Hepatocyte (in vitro differentiated cells): Measurements from ENCODE around the gene AKAP12. TPM values are rescaled to one million over a fixed set of nuclear protein-coding genes. Genes with fewer than 3 reads are reported as not detected.
A peak's percentile ranks its signal among the peaks of the same experiment; 100 is the strongest.

Source experiments
- DNase-seq: peaks from one replicate; pipeline ENCODE4 v3.0.0-alpha.2; 2016; ENCODE audit warnings: low spot score
- H2AFZ ChIP-seq: fragments of 200-600 bp; sonication (generic); 2 replicates; pipeline ENCODE4 v1.6.0; 2016; ENCODE audit warnings: antibody characterized with exemption, mild to moderate bottlenecking
- H3K27ac ChIP-seq: fragments of 200-600 bp; sonication (generic); 2 replicates; pipeline ENCODE4 v1.5.1; 2016; ENCODE audit warnings: mild to moderate bottlenecking
- H3K27me3 ChIP-seq: fragments of 200-600 bp; sonication (generic); 2 replicates; pipeline ENCODE4 v1.6.1; 2016
- H3K36me3 ChIP-seq: fragments of 200-600 bp; sonication (generic); replicated peaks from 2 replicates; pipeline ENCODE4 v1.5.1; 2016; ENCODE audit warnings: low read depth; ENCODE audit not compliant: insufficient read depth
- H3K4me1 ChIP-seq: fragments of 200-600 bp; sonication (generic); 2 replicates; pipeline ENCODE4 v1.5.1; 2016; ENCODE audit warnings: mild to moderate bottlenecking, moderate library complexity; ENCODE audit not compliant: insufficient read depth
- H3K4me2 ChIP-seq: fragments of 200-600 bp; sonication (generic); 2 replicates; pipeline ENCODE4 v1.6.0; 2016
- H3K4me3 ChIP-seq: fragments of 200-600 bp; sonication (generic); 2 replicates; pipeline ENCODE4 v1.5.1; 2016; ENCODE audit warnings: mild to moderate bottlenecking
- H3K79me2 ChIP-seq: fragments of 200-600 bp; sonication (generic); 2 replicates; pipeline ENCODE4 v1.6.0; 2017; ENCODE audit warnings: mild to moderate bottlenecking
- H3K9me2 ChIP-seq: fragments of 200-600 bp; sonication (generic); replicated peaks from 2 replicates; pipeline ENCODE4 v1.6.0; 2017; ENCODE audit warnings: mild to moderate bottlenecking; ENCODE audit not compliant: insufficient read depth
- H3K9me3 ChIP-seq: fragments of 200-600 bp; sonication (generic); 2 replicates; pipeline ENCODE4 v1.5.1; 2016; ENCODE audit warnings: low read depth, mild to moderate bottlenecking
- H4K20me1 ChIP-seq: fragments of 200-600 bp; sonication (generic); 2 replicates; pipeline ENCODE4 v1.6.0; 2016; ENCODE audit warnings: mild to moderate bottlenecking; ENCODE audit not compliant: insufficient read depth, poor library complexity, severe bottlenecking
- CTCF ChIP-seq: fragments of 200-600 bp; sonication (generic); IDR thresholded peaks from 2 replicates; pipeline ENCODE4 v1.5.1; 2016; ENCODE audit warnings: antibody characterized with exemption, mild to moderate bottlenecking; ENCODE audit not compliant: poor library complexity
- EZH2 ChIP-seq: fragments of 200-600 bp; sonication (generic); IDR thresholded peaks from 2 replicates; pipeline ENCODE4 v1.6.1; 2016; ENCODE audit warnings: antibody characterized with exemption, mild to moderate bottlenecking, borderline replicate concordance
- EZH2phosphoT487 ChIP-seq: fragments of 200-600 bp; sonication (generic); IDR thresholded peaks from one replicate; pipeline ENCODE4 v1.6.1; 2018; ENCODE audit warnings: antibody characterized with exemption, mild to moderate bottlenecking, low read depth, moderate library complexity; ENCODE audit not compliant: unreplicated experiment, severe bottlenecking
- WGBS: methylation state at CpG from one replicate; pipeline ENCODE4 v1.1.6; 2016; ENCODE audit warnings: low lambda C conversion rate; ENCODE audit errors: missing lambda C conversion rate; 5-methylcytosine and 5-hydroxymethylcytosine counted together
- polyA plus RNA-seq: library from polyadenylated mRNA; unstranded; fragments of >200 nt; fragmentation: Nextera tagmentation; extraction: Ambion mirVana; gene quantifications from 2 replicates; pipeline ENCODE4 v1.2.1, GENCODE V29; 2016
- total RNA-seq: library from RNA; depleted of rRNA; stranded (reverse); fragments of >200 nt; gene quantifications from 2 replicates; pipeline ENCODE4 v1.2.3, GENCODE V29; 2014

The AKAP12 gene
- total and polyA plus RNA-seq, 2 experiments from 2014 or later, result 32.1 to 46.2 TPM

GRCh38 chr6:151392427-151392826, 152.7 kb downstream of the AKAP12 start:
- Histone ChIP-seq H3K36me3 (no peaks in the 10 kb centered on the region), H3K4me3 (peak overlapping the region; percentile 93), H3K4me1 (peaks cover 38% of the 10 kb centered on the region), H3K9me2 (no peaks in the 10 kb centered on the region), H4K20me1 (peaks cover 56% of the 10 kb centered on the region), H3K79me2 (peaks cover 74% of the 10 kb centered on the region), H2AFZ (no peak overlapping the region), H3K27ac (peak overlapping the region; percentile 100), H3K4me2 (peak overlapping the region; percentile 86), H3K27me3 (no peaks in the 10 kb centered on the region), H3K9me3 (no peaks in the 10 kb centered on the region)
- WGBS, result 8% methylated on average over 3 of the region's 3 CpGs
- DNase-seq, result no peak
- TF ChIP-seq EZH2phosphoT487 (no peak), EZH2 (no peak), CTCF (no peak)

GRCh38 chr6:151393410-151393809, 153.6 kb downstream of the AKAP12 start:
- Histone ChIP-seq H3K4me2 (peak overlapping the region; percentile 86), H3K27me3 (no peaks in the 10 kb centered on the region), H2AFZ (no peak overlapping the region), H3K4me3 (peak overlapping the region; percentile 93), H3K4me1 (peaks cover 36% of the 10 kb centered on the region), H3K9me2 (no peaks in the 10 kb centered on the region), H3K9me3 (no peaks in the 10 kb centered on the region), H3K27ac (peak overlapping the region; percentile 100), H3K79me2 (peaks cover 74% of the 10 kb centered on the region), H4K20me1 (peaks cover 66% of the 10 kb centered on the region), H3K36me3 (no peaks in the 10 kb centered on the region)
- no peak for DNase-seq
- 82% methylated on average over 4 of the region's 4 CpGs for WGBS
- TF ChIP-seq EZH2phosphoT487, result no peak
- no peak for TF ChIP-seq EZH2
- no peak for TF ChIP-seq CTCF

GRCh38 chr6:151399679-151400078, 159.9 kb downstream of the AKAP12 start:
- Histone ChIP-seq H2AFZ (no peak overlapping the region), H3K4me1 (peaks cover 11% of the 10 kb centered on the region), H3K9me2 (no peaks in the 10 kb centered on the region), H3K27me3 (no peaks in the 10 kb centered on the region), H3K79me2 (peaks cover 96% of the 10 kb centered on the region), H3K4me3 (no peak overlapping the region), H3K27ac (no peak overlapping the region), H3K36me3 (no peaks in the 10 kb centered on the region), H3K4me2 (no peak overlapping the region), H3K9me3 (no peaks in the 10 kb centered on the region), H4K20me1 (peaks cover 69% of the 10 kb centered on the region)
- 73% methylated on average over 3 of the region's 3 CpGs for WGBS
- no peak for DNase-seq
- TF ChIP-seq EZH2phosphoT487 (no peak), CTCF (no peak), EZH2 (no peak)

GRCh38 chr6:151400473-151400872, 160.7 kb downstream of the AKAP12 start:
- no peaks in the 10 kb centered on the region for H3K27me3 ChIP-seq
- H3K4me2 ChIP-seq, result no peak overlapping the region
- no peak overlapping the region for H3K4me3 ChIP-seq
- no peak overlapping the region for H2AFZ ChIP-seq
- H3K79me2 ChIP-seq, result peaks cover 96% of the 10 kb centered on the region
- no peaks in the 10 kb centered on the region for H3K9me3 ChIP-seq
- TF ChIP-seq EZH2phosphoT487, result no peak
- no peak for TF ChIP-seq EZH2
- no peak for TF ChIP-seq CTCF
- DNase-seq, result no peak
- H3K27ac ChIP-seq, result no peak overlapping the region
- 87% methylated on average over 6 of the region's 6 CpGs for WGBS
- peaks cover 6% of the 10 kb centered on the region for H3K4me1 ChIP-seq
- H4K20me1 ChIP-seq, result peaks cover 62% of the 10 kb centered on the region
- H3K9me2 ChIP-seq, result no peaks in the 10 kb centered on the region
- no peaks in the 10 kb centered on the region for H3K36me3 ChIP-seq
